GM10266 (cell line): ENCODE data around the gene C12orf76.
"Not testable (repeated sequence)": the region's sequence is repeated elsewhere in the genome, so short reads cannot be mapped to it uniquely, and the experiment has no call there.

ENCODE experiments used
- DNase-seq: peaks from one replicate; pipeline ENCODE4 v3.0.0; 2012; ENCODE audit errors: extremely low spot score
- TF ChIP-seq, protein P1 (sequence below): IDR thresholded peaks from 2 replicates; pipeline ENCODE4 v1.5.1; 2012; ENCODE audit warnings: mild to moderate bottlenecking, low read depth; ENCODE audit not compliant: control insufficient read depth, insufficient read depth; ENCODE audit errors: missing control alignments

The C12orf76 gene

DNA sequence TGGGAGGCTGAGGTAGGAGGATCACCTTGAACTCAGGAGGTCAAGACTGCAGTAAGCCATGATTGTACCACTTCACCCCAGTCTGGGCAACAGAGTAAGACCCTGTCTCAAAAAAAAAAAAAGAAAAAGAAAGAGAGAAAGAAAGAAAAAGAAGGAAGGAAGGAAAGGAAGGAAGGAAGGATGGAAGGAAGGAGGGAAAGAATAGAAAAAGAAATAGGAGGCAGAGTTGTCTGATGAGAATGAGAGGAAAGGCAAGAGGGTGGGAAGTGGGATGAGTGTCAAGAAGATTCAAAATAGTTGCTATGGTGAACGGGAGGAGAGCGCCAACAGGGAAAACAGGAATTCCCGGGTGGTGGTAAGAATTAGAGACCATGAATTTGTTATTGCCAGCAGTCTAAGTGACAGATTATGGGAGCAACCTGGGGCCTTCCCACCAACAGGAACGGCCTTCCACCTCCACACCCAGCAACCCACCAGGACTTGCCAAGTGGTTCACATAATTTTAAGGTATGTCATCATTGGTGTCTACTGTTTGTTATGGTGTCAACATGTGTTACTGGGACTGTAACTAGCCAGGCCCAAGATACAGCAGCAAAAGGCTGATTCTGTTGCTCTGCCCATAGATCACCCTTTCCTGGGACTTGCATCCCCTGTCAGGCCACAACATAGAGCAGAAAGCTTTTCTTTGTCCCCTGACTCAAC, 36.1 kb upstream of the C12orf76 start:
- DNase-seq: no peak
- TF ChIP-seq, protein P1, sequence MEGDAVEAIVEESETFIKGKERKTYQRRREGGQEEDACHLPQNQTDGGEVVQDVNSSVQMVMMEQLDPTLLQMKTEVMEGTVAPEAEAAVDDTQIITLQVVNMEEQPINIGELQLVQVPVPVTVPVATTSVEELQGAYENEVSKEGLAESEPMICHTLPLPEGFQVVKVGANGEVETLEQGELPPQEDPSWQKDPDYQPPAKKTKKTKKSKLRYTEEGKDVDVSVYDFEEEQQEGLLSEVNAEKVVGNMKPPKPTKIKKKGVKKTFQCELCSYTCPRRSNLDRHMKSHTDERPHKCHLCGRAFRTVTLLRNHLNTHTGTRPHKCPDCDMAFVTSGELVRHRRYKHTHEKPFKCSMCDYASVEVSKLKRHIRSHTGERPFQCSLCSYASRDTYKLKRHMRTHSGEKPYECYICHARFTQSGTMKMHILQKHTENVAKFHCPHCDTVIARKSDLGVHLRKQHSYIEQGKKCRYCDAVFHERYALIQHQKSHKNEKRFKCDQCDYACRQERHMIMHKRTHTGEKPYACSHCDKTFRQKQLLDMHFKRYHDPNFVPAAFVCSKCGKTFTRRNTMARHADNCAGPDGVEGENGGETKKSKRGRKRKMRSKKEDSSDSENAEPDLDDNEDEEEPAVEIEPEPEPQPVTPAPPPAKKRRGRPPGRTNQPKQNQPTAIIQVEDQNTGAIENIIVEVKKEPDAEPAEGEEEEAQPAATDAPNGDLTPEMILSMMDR: no peak

DNA sequence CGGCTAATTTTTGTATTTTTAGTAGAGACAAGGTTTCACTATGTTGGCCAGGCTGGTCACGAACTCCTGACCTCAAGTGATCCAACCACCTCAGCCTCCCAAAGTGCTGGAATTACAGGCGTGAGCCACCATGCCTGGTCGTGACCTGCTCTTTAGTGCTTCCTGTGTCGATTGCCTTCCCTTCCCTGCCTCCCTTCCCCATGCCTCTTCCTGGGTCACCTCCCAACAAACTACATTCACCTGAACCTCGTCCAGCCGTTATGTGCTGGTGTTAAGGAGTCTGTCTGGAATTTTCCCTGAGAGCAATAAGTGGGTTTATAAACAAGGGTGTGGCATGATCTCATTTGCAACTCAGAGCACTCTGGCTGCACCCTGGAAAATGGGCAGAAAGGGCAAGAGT, 32.1 kb upstream of the C12orf76 start:
- TF ChIP-seq, protein P1: no peak
- DNase-seq: no peak

DNA sequence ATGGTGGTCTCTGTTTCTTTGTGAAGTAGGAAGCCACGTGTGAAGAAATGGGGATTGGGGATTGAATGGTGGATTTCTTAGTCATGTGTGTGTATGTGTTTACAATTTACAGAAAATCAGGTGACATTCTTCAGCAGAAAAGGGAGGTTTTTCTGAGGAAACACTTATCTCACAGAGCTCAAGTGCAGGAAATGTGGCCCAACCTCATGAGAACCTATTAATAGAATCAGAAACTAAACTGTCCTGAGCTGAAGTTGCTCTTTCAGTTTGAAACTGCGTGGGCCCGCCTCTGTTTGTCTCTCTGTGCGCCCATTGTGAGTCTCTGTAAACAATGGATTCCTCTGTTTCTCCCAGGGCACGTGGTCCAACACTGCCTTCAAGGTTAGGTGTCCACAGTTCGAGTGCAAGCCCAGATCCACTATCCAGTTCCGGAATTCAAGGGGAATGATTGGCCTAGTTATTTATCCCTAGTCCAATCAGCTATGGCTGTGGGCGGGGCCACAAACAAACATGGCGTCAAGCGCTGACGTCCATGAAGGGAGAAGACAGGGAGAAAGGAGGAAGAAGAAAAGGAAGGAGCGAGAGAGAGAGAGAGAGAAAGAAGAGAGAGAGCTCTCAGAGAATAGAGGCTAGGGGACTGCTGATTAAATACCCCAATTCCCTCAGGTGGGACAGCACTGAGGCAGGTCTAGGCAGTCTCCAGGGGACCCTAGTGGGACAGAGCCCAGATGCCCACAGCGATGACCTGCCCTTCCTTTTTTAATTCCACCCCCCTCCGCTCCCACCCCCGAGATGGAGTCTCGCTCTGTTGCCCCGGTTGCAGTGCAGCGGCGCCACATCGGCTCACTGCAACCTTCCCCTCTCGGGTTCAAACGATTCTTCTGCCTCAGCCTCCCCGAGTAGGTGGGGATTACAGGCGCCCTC, 31.4 kb upstream of the C12orf76 start:
- peak; percentile 74 for DNase-seq
- TF ChIP-seq, protein P1: no peak

DNA sequence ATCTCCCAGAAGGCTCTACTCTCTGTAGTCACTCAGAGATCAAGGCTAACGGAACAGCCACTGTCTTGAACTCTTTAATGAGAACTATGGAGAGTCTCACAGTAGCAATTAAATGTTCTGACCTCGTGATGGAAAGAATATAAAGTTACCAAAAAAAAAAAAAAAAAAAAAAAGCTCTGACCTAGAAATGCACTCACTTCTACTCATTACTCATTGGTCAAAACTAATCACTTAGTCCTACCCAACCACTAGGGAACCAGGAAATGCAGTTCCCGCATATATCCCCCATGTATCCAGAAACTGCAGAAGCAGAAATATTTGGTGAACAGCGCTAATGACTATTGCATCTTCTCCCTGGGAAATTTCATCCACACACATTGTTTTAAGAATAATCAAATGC, 29.5 kb upstream of the C12orf76 start:
- DNase-seq: no peak
- TF ChIP-seq, protein P1: no peak

DNA sequence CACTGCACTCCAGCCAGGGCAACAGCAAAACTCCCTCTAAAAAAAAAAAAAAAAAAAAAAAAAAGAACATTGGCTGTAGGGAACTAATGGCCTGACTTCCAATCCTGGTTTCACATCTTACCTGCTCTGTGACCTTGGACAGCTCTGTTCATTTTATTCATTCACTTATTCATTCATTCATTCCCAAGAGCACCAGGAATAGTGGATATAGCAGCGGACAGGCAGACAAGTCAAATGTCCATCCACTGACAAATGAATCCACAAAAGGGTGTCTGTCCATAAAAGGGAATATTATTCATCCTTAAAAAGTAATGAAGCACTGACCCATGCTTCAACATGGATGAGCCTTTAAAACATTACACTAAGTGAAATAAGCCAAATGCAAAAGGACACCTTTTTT, 27.6 kb upstream of the C12orf76 start:
- TF ChIP-seq, protein P1: no peak

DNA sequence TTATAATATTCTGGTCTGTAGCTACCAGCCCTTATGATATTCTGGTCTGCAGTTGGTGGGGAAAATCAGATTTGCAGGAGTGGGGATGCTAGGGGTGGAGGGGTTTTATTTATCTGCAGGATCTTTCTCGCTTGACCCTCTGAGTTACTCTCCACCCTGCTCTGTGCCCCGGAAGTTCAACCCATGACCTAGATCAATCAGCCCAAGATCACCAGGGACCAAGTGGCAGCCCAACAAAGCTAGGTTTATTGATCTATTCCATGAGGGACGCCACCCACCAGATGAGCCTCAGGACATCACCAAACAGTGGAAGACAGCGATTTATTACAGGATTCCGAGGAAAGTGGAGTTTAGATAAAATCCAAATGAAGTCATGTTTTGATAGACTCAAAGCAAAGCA, 25.8 kb upstream of the C12orf76 start:
- TF ChIP-seq, protein P1: no peak
- DNase-seq: no peak

More for the DNA sequence above, 27.6 kb upstream of the C12orf76 start:
- DNase-seq: no peak

DNA sequence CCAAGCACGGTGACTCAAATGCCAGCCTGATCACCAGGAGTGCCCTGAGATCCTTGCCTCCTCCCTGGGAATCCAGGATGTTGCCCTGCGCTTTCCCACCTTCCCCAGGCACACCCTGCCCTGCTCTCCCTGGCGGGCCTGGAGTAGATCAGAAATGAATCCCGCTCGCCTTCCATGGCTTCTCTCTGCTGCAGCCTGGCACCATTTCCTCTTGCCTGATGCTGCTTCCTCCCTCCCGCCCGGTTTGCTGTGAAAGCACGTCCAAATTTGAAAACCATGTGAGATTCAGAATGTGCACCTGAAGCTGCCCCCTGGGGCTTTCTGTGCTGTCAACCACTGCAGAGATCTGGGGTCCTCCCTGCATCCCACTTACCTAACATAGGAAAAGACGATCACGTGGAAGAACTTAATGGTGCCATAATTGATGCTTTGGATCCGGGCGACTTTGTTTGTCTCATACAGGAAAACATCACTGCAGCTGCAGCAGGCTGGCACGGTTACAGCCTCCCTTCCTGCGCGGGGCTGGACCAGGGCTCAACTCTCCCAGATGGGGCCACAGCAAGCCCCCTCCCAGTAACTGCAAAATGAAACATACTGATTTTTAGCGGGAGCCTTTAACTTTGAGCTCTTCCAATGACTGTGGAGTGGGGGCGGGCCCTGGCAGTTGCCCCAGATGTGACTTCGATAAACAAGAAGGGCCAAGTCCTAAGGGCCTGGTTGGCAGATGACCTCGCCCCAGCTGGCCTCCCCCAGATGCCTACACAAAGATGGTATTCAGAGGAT, 24.9 kb upstream of the C12orf76 start:
- DNase-seq: no peak
- TF ChIP-seq, protein P1: no peak

DNA sequence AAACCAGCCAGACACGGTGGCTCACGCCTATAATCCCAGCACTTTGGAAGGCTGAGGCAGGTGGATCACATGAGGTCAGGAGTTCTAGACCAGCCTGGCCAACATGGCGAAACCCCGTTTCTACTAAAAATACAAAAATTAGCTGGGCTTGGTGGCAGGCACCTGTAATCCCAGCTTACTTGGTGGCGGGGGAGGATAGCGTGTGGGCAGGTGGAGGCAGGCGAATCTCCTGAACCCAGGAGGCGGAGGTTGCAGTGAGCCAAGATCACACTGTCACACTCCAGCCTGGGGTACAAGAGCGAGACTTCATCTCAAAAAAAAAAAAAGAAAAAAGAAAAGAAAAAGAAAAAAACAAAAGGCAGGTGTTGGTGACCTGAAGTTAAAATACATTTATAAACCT, 24.3 kb upstream of the C12orf76 start:
- not testable (repeated sequence) for DNase-seq
